ENCODE results near the gene STAT5A. TPM values are rescaled to one million over a fixed set of nuclear protein-coding genes. Genes with fewer than 3 reads are reported as not detected.
A peak's percentile ranks its signal among the peaks of the same experiment; 100 is the strongest.

The STAT5A gene
- total and polyA plus RNA-seq, 9 of the 15 experiments (the other 6 are each of a cell fraction or from before 2014, with no cell fraction given), result 79.9 to 415 (median 196) TPM

DNA sequence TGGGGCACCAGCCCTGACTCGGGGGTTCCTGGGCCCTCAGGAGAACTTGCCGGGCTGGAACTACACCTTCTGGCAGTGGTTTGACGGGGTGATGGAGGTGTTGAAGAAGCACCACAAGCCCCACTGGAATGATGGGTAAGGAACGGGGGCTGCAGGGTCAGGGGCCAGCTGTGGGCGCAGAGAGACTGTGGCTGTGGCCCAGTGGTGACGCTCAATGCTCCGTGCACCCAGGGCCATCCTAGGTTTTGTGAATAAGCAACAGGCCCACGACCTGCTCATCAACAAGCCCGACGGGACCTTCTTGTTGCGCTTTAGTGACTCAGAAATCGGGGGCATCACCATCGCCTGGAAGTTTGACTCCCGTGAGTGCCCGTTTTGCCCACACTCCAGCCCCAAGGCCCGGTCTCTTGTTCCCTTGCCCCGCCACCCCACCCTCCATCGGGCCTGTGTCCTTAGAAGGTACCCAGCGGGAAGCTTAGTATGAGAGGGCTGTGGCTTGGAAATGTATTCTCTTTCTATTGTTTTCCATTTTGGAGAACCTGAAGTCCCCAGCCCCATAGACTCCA, 19.1 kb downstream of the STAT5A start (continued):
- TF ChIP-seq ZNF146 (CRISPR knock-in tag; IDR thresholded peaks at IDR 0.05; ENCODE audit: unreplicated experiment), result no peak
- peak; percentile 76 for TF ChIP-seq RBFOX2 (IDR thresholded peaks at IDR 0.05; ENCODE audit: low read depth, low read length)
- no peak for TF ChIP-seq NFE2L1 (tag; IDR thresholded peaks at IDR 0.05; ENCODE audit: borderline replicate concordance, low read depth)

DNA sequence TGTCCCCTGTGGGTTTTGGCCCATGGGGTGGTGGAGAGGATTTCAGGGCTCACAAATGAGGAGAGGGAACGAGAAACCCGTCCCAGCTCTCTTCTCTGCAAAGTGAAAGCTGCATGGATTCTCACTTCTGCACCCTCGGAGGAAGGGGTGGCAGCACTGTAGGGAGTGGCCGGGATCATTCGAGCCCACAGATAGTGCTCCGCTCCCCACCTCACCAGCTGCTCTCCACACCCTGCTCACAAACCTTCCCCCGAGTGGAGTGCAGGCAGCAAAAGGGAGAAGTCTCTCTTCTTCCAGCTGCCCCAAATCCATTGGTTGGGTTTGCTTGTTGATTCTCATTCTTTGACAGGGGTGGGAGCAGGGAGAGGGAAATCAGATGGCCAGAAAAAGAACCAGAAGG, 20.1 kb downstream of the STAT5A start:
- Histone ChIP-seq H3K4me1 (replicated peaks in 1 of 2; ENCODE audit: control insufficient read depth in 2 of 2, insufficient read depth in 2 of 2, low read length in 2 of 2) (peaks cover 40 to 71% of the 10 kb centered on the region in 2 experiments), H3K27me3 (ENCODE audit: control insufficient read depth in 2 of 2, insufficient read depth in 2 of 2, low read length in 2 of 2) (no peaks in the 10 kb centered on the region), H3K79me2 (ENCODE audit: control insufficient read depth, insufficient read depth, low read length) (peaks cover 55% of the 10 kb centered on the region), H2AFZ (ENCODE audit: low read depth, low read length) (no peak overlapping the region), H3K4me3 (no peak overlapping the region), H3K9ac (ENCODE audit: insufficient read depth in 1 of 2, low read depth in 2 of 2, low read length in 2 of 2) (peak overlapping the region in 1 of 2 experiments; percentile 73; a peak in 2 of 4 replicates), H3K4me2 (ENCODE audit: insufficient read depth, low read length) (no peak overlapping the region), H4K20me1 (replicated peaks; ENCODE audit: control insufficient read depth, insufficient read depth, low read length) (no peaks in the 10 kb centered on the region), H3K27ac (ENCODE audit: extremely low read depth, low read depth, low read length) (peak overlapping the region; percentile 50), H3K9me1 (ENCODE audit: control insufficient read depth, insufficient read depth, low read length) (no peaks in the 10 kb centered on the region), H3K9me3 (replicated peaks; ENCODE audit: control insufficient read depth, insufficient read depth, low read depth, low read length) (no peaks in the 10 kb centered on the region), H3K36me3 (ENCODE audit: control insufficient read depth, insufficient read depth, low read length) (peaks cover 85% of the 10 kb centered on the region)
- no peak for ATAC-seq
- no TSS peak for BruUV-seq (replicated peaks)
- ChIA-PET POLR2A (interaction anchor here (0.5 to 2.0 kb wide), 5 partner anchors 18 to 1225 kb away, joined by 3 to 7 read pairs (median 3); no protein-coding TSS in a partner anchor), CTCF (ENCODE audit: low intra/inter-chr PET ratio) (no interaction called here)
- intact Hi-C loops (cut with micrococcal nuclease), result no loop called here
- WGBS (ENCODE audit: insufficient coverage, low coverage, missing lambda C conversion rate), result 56% methylated on average over 7 of the region's 7 CpGs
- FAIRE-seq, result no peak
- in situ Hi-C loops (cut with MboI), result no loop called here
- no peak for DNase-seq (ENCODE audit: extremely low read depth in 1 of 4, low spot score in 3 of 4)
- TF ChIP-seq FOXJ3 (CRISPR knock-in tag; IDR thresholded peaks at IDR 0.05) (no peak), ZFP36 (IDR thresholded peaks at IDR 0.05; ENCODE audit: low read depth, low read length, partially characterized antibody) (no peak), NCOR1 (IDR thresholded peaks at IDR 0.05) (no peak), PHF20 (IDR thresholded peaks at IDR 0.05; ENCODE audit: partially characterized antibody) (no peak), ZNF282 (CRISPR knock-in tag; IDR thresholded peaks at IDR 0.05) (no peak), FUS (optimal IDR thresholded peaks at IDR 0.05; ENCODE audit: low read depth, low read length) (no peak), L3MBTL2 (IDR thresholded peaks at IDR 0.05) (no peak), MTA1 (IDR thresholded peaks at IDR 0.05; ENCODE audit: borderline replicate concordance) (no peak), ETS2 (tag; IDR thresholded peaks at IDR 0.05; ENCODE audit: borderline replicate concordance, poor library complexity, severe bottlenecking) (no peak), RB1 (IDR thresholded peaks at IDR 0.05; ENCODE audit: low read depth) (no peak), MCM3 (IDR thresholded peaks at IDR 0.05) (no peak), SIX5 (IDR thresholded peaks at IDR 0.05; ENCODE audit: borderline replicate concordance in 1 of 2, insufficient read depth in 1 of 2, low read depth in 1 of 2, low read length in 2 of 2) (no peak)
- TF ChIP-seq, protein P1, sequence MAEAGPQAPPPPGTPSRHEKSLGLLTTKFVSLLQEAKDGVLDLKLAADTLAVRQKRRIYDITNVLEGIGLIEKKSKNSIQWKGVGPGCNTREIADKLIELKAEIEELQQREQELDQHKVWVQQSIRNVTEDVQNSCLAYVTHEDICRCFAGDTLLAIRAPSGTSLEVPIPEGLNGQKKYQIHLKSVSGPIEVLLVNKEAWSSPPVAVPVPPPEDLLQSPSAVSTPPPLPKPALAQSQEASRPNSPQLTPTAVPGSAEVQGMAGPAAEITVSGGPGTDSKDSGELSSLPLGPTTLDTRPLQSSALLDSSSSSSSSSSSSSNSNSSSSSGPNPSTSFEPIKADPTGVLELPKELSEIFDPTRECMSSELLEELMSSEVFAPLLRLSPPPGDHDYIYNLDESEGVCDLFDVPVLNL (CRISPR knock-in tag; IDR thresholded peaks at IDR 0.05; ENCODE audit: low read depth), result no peak
- TF ChIP-seq, protein P2, sequence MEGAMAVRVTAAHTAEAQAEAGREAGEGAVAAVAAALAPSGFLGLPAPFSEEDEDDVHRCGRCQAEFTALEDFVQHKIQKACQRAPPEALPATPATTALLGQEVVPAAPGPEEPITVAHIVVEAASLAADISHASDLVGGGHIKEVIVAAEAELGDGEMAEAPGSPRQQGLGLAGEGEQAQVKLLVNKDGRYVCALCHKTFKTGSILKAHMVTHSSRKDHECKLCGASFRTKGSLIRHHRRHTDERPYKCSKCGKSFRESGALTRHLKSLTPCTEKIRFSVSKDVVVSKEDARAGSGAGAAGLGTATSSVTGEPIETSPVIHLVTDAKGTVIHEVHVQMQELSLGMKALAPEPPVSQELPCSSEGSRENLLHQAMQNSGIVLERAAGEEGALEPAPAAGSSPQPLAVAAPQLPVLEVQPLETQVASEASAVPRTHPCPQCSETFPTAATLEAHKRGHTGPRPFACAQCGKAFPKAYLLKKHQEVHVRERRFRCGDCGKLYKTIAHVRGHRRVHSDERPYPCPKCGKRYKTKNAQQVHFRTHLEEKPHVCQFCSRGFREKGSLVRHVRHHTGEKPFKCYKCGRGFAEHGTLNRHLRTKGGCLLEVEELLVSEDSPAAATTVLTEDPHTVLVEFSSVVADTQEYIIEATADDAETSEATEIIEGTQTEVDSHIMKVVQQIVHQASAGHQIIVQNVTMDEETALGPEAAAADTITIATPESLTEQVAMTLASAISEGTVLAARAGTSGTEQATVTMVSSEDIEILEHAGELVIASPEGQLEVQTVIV (CRISPR knock-in tag; IDR thresholded peaks at IDR 0.05; ENCODE audit: borderline replicate concordance), result no peak
- TF ChIP-seq, protein P3, sequence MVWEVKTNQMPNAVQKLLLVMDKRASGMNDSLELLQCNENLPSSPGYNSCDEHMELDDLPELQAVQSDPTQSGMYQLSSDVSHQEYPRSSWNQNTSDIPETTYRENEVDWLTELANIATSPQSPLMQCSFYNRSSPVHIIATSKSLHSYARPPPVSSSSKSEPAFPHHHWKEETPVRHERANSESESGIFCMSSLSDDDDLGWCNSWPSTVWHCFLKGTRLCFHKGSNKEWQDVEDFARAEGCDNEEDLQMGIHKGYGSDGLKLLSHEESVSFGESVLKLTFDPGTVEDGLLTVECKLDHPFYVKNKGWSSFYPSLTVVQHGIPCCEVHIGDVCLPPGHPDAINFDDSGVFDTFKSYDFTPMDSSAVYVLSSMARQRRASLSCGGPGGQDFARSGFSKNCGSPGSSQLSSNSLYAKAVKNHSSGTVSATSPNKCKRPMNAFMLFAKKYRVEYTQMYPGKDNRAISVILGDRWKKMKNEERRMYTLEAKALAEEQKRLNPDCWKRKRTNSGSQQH (CRISPR knock-in tag; IDR thresholded peaks at IDR 0.05), result no peak

All from K562 (cell line).